ENCODE results near the gene EIF1B. TPM values are rescaled to one million over a fixed set of nuclear protein-coding genes. Genes with fewer than 3 reads are reported as not detected.

EIF1B gene
- total RNA-seq, 1 experiment from 2014 or later: 39.9 TPM

DNA sequence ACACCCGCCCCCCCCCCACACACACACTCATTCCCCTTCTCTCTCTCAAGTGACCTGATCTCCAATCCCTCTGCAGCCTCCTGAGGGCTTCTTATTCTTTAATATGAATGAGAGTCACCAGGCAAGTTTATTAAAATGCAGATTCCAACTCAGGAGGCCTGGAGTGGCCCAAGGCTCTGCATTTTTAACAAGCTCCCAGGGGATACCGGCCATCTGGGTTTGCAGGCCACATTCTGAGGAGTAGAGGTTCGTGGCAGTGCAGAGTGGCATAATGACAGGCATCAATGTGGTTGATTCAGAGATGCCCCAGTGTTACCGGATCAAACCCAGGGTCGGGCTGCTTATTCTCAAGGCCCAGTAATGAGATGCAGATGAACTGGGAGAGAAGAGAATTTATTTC lies 18.9 kb downstream of the EIF1B start:
- H3K4me2 ChIP-seq: no peak overlapping the region
- H3K9me3 ChIP-seq (ENCODE audit: insufficient read depth, low read depth): no peaks in the 10 kb centered on the region
- H3K4me3 ChIP-seq: no peak overlapping the region
- no peaks in the 10 kb centered on the region for H3K27me3 ChIP-seq (ENCODE audit: insufficient read depth, low read depth)
- BruUV-seq (replicated peaks): no TSS peak
- no peaks in the 10 kb centered on the region for H3K9me2 ChIP-seq (ENCODE audit: insufficient read depth)
- no peak overlapping the region for H2AFZ ChIP-seq
- H4K20me1 ChIP-seq (ENCODE audit: insufficient read depth): no peaks in the 10 kb centered on the region
- no peak overlapping the region for H3K27ac ChIP-seq
- no peaks in the 10 kb centered on the region for H3F3A ChIP-seq (ENCODE audit: insufficient read depth, low read depth)
- ChIA-PET POLR2A (ENCODE audit: unreplicated experiment) (no interaction called here), CTCF (interaction anchor here (0.6 kb wide), 1 partner anchor 29 kb away, joined by 4 read pairs; no protein-coding TSS in a partner anchor)
- TF ChIP-seq, protein P1, sequence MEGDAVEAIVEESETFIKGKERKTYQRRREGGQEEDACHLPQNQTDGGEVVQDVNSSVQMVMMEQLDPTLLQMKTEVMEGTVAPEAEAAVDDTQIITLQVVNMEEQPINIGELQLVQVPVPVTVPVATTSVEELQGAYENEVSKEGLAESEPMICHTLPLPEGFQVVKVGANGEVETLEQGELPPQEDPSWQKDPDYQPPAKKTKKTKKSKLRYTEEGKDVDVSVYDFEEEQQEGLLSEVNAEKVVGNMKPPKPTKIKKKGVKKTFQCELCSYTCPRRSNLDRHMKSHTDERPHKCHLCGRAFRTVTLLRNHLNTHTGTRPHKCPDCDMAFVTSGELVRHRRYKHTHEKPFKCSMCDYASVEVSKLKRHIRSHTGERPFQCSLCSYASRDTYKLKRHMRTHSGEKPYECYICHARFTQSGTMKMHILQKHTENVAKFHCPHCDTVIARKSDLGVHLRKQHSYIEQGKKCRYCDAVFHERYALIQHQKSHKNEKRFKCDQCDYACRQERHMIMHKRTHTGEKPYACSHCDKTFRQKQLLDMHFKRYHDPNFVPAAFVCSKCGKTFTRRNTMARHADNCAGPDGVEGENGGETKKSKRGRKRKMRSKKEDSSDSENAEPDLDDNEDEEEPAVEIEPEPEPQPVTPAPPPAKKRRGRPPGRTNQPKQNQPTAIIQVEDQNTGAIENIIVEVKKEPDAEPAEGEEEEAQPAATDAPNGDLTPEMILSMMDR (conservative IDR thresholded peaks at IDR 0.05): no peak
- TF ChIP-seq EZH2 (IDR thresholded peaks at IDR 0.05; ENCODE audit: low read depth): no peak
- intact Hi-C loops (cut with micrococcal nuclease; ENCODE audit: unreplicated experiment): loop anchor here (5.0 to 10.0 kb wide), 2 partner anchors 124 to 1766 kb away; partner anchors contain the start of gene TRAK1
- H3K79me2 ChIP-seq (ENCODE audit: low read depth): no peaks in the 10 kb centered on the region
- H3K36me3 ChIP-seq (ENCODE audit: low read depth): no peaks in the 10 kb centered on the region
- no peaks in the 10 kb centered on the region for H3K4me1 ChIP-seq (replicated peaks; ENCODE audit: insufficient read depth)
- DNase-seq: no peak

DNA sequence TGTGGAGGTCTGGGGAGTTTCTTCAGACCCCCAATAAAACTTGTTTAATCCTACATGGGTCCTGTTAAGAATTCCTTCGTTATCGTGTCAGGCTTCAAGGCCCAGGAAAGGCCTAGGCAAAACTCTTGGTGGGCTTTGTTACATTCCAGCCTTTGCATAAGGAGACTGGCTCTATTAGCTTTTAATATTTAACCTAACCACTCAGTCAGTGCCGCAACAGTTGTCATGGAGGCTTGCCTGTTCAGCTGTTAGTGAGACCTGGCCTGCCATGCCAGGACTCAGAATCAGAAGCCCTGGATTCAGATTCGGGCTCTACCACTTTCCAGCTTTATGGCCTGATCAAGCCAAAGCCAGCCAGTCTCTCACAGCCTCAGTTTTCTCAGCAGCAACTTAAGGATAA lies 19.6 kb downstream of the EIF1B start:
- H3K27ac ChIP-seq: no peak overlapping the region
- H4K20me1 ChIP-seq (ENCODE audit: insufficient read depth): no peaks in the 10 kb centered on the region
- ChIA-PET CTCF (no interaction called here), POLR2A (ENCODE audit: unreplicated experiment) (no interaction called here)
- H3K27me3 ChIP-seq (ENCODE audit: insufficient read depth, low read depth): no peaks in the 10 kb centered on the region
- H3K4me2 ChIP-seq: no peak overlapping the region
- no peak for DNase-seq
- no TSS peak for BruUV-seq (replicated peaks)
- no peaks in the 10 kb centered on the region for H3K9me2 ChIP-seq (ENCODE audit: insufficient read depth)
- H3K9me3 ChIP-seq (ENCODE audit: insufficient read depth, low read depth): no peaks in the 10 kb centered on the region
- no peaks in the 10 kb centered on the region for H3K36me3 ChIP-seq (ENCODE audit: low read depth)
- intact Hi-C loops (cut with micrococcal nuclease; ENCODE audit: unreplicated experiment): loop anchor here (5.0 to 10.0 kb wide), 2 partner anchors 123 to 1766 kb away; partner anchors contain the start of gene TRAK1
- TF ChIP-seq, protein P1 (conservative IDR thresholded peaks at IDR 0.05): no peak
- TF ChIP-seq EZH2 (IDR thresholded peaks at IDR 0.05; ENCODE audit: low read depth): no peak
- no peak overlapping the region for H3K4me3 ChIP-seq
- no peaks in the 10 kb centered on the region for H3F3A ChIP-seq (ENCODE audit: insufficient read depth, low read depth)
- H2AFZ ChIP-seq: no peak overlapping the region
- H3K79me2 ChIP-seq (ENCODE audit: low read depth): no peaks in the 10 kb centered on the region
- no peaks in the 10 kb centered on the region for H3K4me1 ChIP-seq (replicated peaks; ENCODE audit: insufficient read depth)

DNA sequence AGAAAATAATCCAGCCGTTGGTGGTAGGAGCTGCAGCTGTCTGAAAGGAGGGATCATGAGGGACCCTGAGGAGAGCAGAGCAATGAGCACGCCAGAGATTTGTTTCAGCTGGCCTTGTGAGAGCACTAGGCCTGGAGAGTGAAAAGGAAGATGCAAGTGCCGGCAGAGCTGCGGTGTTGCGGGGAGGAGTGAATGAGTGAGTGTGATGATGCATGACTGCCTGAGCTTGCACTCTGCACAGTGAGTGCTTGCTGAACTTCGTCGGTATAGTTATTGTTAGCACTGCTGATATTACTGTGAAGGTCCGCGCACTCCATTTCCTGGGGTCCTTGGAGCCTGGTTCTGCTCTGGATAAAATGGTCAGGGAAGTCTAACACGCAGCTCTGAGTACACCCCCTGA lies 23.2 kb downstream of the EIF1B start:
- H3K4me3 ChIP-seq: no peak overlapping the region
- H3F3A ChIP-seq (ENCODE audit: insufficient read depth, low read depth): no peaks in the 10 kb centered on the region
- H2AFZ ChIP-seq: no peak overlapping the region
- H3K9me3 ChIP-seq (ENCODE audit: insufficient read depth, low read depth): no peaks in the 10 kb centered on the region
- no peaks in the 10 kb centered on the region for H3K9me2 ChIP-seq (ENCODE audit: insufficient read depth)
- no peak overlapping the region for H3K27ac ChIP-seq
- CTCF ChIA-PET: no interaction called here
- POLR2A ChIA-PET (ENCODE audit: unreplicated experiment): no interaction called here
- BruUV-seq (replicated peaks): no TSS peak
- TF ChIP-seq EZH2 (IDR thresholded peaks at IDR 0.05; ENCODE audit: low read depth): no peak
- TF ChIP-seq, protein P1 (conservative IDR thresholded peaks at IDR 0.05): no peak
- H3K36me3 ChIP-seq (ENCODE audit: low read depth): no peaks in the 10 kb centered on the region
- no peaks in the 10 kb centered on the region for H3K27me3 ChIP-seq (ENCODE audit: insufficient read depth, low read depth)
- no peaks in the 10 kb centered on the region for H3K4me1 ChIP-seq (replicated peaks; ENCODE audit: insufficient read depth)
- no peak overlapping the region for H3K4me2 ChIP-seq
- no peak for DNase-seq
- intact Hi-C loops (cut with micrococcal nuclease; ENCODE audit: unreplicated experiment): no loop called here
- H4K20me1 ChIP-seq (ENCODE audit: insufficient read depth): no peaks in the 10 kb centered on the region
- no peaks in the 10 kb centered on the region for H3K79me2 ChIP-seq (ENCODE audit: low read depth)

Measured in PC-9 (cell line).